Left forelimb (tissue), 1 donor: ENCODE results near the gene BAIAP2L1.

Source experiments
- DNase-seq: peaks from one replicate; pipeline ENCODE4 v3.0.0-alpha.2; 2018; ENCODE audit warnings: low spot score

Gene BAIAP2L1

GRCh38 chr7:98293265-98293664, 107.6 kb downstream of the BAIAP2L1 start:
- no peak for DNase-seq

- DNase-seq, result no peak
Measured at GRCh38 chr7:98291717-98292116, 109.2 kb downstream of the BAIAP2L1 start.

GRCh38 chr7:98289333-98289875, 111.5 kb downstream of the BAIAP2L1 start:
- no peak for DNase-seq

- DNase-seq, result no peak
Measured at GRCh38 chr7:98288064-98288823, 112.6 kb downstream of the BAIAP2L1 start.

GRCh38 chr7:98287486-98287959, 113.4 kb downstream of the BAIAP2L1 start:
- DNase-seq, result no peak

- no peak for DNase-seq
Measured at GRCh38 chr7:98286701-98287485, 114.0 kb downstream of the BAIAP2L1 start.

- no peak for DNase-seq
Measured at GRCh38 chr7:98286093-98286539, 114.8 kb downstream of the BAIAP2L1 start.

- DNase-seq, result no peak
Measured at GRCh38 chr7:98285157-98286092, 115.5 kb downstream of the BAIAP2L1 start.

GRCh38 chr7:98284335-98285036, 116.4 kb downstream of the BAIAP2L1 start:
- DNase-seq, result no peak

- DNase-seq, result no peak
Measured at GRCh38 chr7:98283887-98284222, 117.0 kb downstream of the BAIAP2L1 start.

GRCh38 chr7:98283127-98283886, 117.6 kb downstream of the BAIAP2L1 start:
- no peak for DNase-seq

GRCh38 chr7:98282703-98283102, 118.2 kb downstream of the BAIAP2L1 start:
- no peak for DNase-seq

- DNase-seq, result no peak
Measured at GRCh38 chr7:98281757-98282606, 118.9 kb downstream of the BAIAP2L1 start.

- DNase-seq, result peak; percentile 94
Measured at GRCh38 chr7:98280791-98281756, 119.8 kb downstream of the BAIAP2L1 start, which contains the start of gene BRI3. Gene BRI3, plus strand, starts transcription at chr7:98281686. Its CDS starts 110 bp downstream, at chr7:98281796.

- no peak for DNase-seq
Measured at GRCh38 chr7:98280296-98280695, 120.6 kb downstream of the BAIAP2L1 start.

GRCh38 chr7:98278936-98279335, 122.0 kb downstream of the BAIAP2L1 start:
- DNase-seq, result no peak

GRCh38 chr7:98278408-98278807, 122.5 kb downstream of the BAIAP2L1 start:
- no peak for DNase-seq

GRCh38 chr7:98276241-98276761, 124.6 kb downstream of the BAIAP2L1 start:
- no peak for DNase-seq
